Thyroid gland (tissue), 4 donors: ENCODE results near the gene DPY19L2.
"Not testable (repeated sequence)": the region's sequence is repeated elsewhere in the genome, so short reads cannot be mapped to it uniquely, and the experiment has no call there.

ENCODE experiments used
- POLR2A ChIP-seq, 2 donors: fragments of 450-650 bp; IDR thresholded peaks; one replicate each; pipeline ENCODE4 v1.6.1; 2017; ENCODE audit warnings: antibody characterized with exemption in 2 of 2, mild to moderate bottlenecking in 2 of 2, moderate library complexity in 1 of 2
- TF ChIP-seq, protein P1 (sequence below), 6 experiments: fragments of 200-600 bp in 3 of 6; fragments of 450-650 bp in 3 of 6; sonication (generic) in 3 of 6; IDR thresholded peaks; one replicate each; pipeline ENCODE4 v1.5.1; 2016 to 2019; ENCODE audit warnings: antibody characterized with exemption in 6 of 6, mild to moderate bottlenecking in 2 of 6, inconsistent platforms in 1 of 6, moderate library complexity in 1 of 6

- TF ChIP-seq, protein P1, sequence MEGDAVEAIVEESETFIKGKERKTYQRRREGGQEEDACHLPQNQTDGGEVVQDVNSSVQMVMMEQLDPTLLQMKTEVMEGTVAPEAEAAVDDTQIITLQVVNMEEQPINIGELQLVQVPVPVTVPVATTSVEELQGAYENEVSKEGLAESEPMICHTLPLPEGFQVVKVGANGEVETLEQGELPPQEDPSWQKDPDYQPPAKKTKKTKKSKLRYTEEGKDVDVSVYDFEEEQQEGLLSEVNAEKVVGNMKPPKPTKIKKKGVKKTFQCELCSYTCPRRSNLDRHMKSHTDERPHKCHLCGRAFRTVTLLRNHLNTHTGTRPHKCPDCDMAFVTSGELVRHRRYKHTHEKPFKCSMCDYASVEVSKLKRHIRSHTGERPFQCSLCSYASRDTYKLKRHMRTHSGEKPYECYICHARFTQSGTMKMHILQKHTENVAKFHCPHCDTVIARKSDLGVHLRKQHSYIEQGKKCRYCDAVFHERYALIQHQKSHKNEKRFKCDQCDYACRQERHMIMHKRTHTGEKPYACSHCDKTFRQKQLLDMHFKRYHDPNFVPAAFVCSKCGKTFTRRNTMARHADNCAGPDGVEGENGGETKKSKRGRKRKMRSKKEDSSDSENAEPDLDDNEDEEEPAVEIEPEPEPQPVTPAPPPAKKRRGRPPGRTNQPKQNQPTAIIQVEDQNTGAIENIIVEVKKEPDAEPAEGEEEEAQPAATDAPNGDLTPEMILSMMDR (IDR thresholded peaks at IDR 0.05) = not testable (repeated sequence)
- TF ChIP-seq POLR2A (IDR thresholded peaks at IDR 0.05) = not testable (repeated sequence)
Measured at GRCh38 chr12:63558445-63558844, 109.8 kb downstream of the DPY19L2 start.
